Adrenal gland (tissue), 12 donors: Measurements from ENCODE around the gene AP2S1. TPM values are rescaled to one million over a fixed set of nuclear protein-coding genes. Genes with fewer than 3 reads are reported as not detected.
"Not testable (repeated sequence)": the region's sequence is repeated elsewhere in the genome, so short reads cannot be mapped to it uniquely, and the experiment has no call there.

ENCODE experiments used
- DNase-seq, 7 donors: peaks; one replicate each; pipeline ENCODE4 v3.0.0-alpha.2; 2019 to 2020
- H3K27ac ChIP-seq, 5 donors: fragments of 200-600 bp; sonication (generic) in 4 of 5; 1 replicate in 3 of 5; 2 replicates in 2 of 5; pipeline versions ENCODE4 v1.5.1 to v1.8.0; 2016 to 2020; ENCODE audit warnings: mild to moderate bottlenecking in 1 of 5
- H3K27me3 ChIP-seq: fragments of 200-600 bp; 2 replicates; pipeline ENCODE4 v1.8.0; 2021
- H3K36me3 ChIP-seq, 2 donors: fragments of 200-600 bp; replicated peaks in 1 of 2; 1 replicate in 1 of 2; 2 replicates in 1 of 2; pipeline versions ENCODE4 v1.5.1 to v1.8.0; 2018 to 2022
- H3K4me1 ChIP-seq, 2 donors: fragments of 200-600 bp; replicated peaks in 1 of 2; 1 replicate in 1 of 2; 2 replicates in 1 of 2; pipeline versions ENCODE4 v1.5.1 to v1.8.0; 2018 to 2021
- H3K4me3 ChIP-seq, 4 donors: fragments of 200-600 bp; sonication (generic) in 3 of 4; one replicate each; pipeline ENCODE4 v1.5.1; 2016 to 2018
- H3K9me3 ChIP-seq, 3 donors: fragments of 200-600 bp; sonication (generic) in 1 of 3; replicated peaks in 1 of 3; 1 replicate in 2 of 3; 2 replicates in 1 of 3; pipeline versions ENCODE4 v1.5.1 to v1.8.0; 2016 to 2021
- CTCF ChIP-seq, 6 experiments: fragments of 450-650 bp in 4 of 6; fragments of 200-600 bp in 2 of 6; sonication (generic) in 1 of 6; IDR thresholded peaks; 1 replicate in 5 of 6; 2 replicates in 1 of 6; pipeline versions ENCODE4 v1.5.1 to v1.8.0; 2016 to 2021; ENCODE audit warnings: antibody characterized with exemption in 6 of 6, mild to moderate bottlenecking in 2 of 6, moderate library complexity in 1 of 6
- POLR2A ChIP-seq, 2 donors: fragments of 450-650 bp; IDR thresholded peaks; one replicate each; pipeline ENCODE4 v1.6.1; 2017; ENCODE audit warnings: antibody characterized with exemption in 2 of 2, mild to moderate bottlenecking in 2 of 2, moderate library complexity in 1 of 2
- WGBS, 4 donors: extraction: QIAGEN DNeasy Blood & Tissue Kit in 2 of 4; methylation state at CpG; one replicate each; pipeline versions ENCODE4 v1.1.5 to v1.1.7; 2013 to 2017; 5-methylcytosine and 5-hydroxymethylcytosine counted together
- intact Hi-C, 2 donors: fragments of 100-400 bp; cut with DNase I; formaldehyde crosslinking; loops; one replicate each; pipeline versions ENCODE4 v1.14.1 to v1.15.0; 2022 to 2023
- polyA plus RNA-seq, 3 donors: library from polyadenylated mRNA; stranded (reverse); fragments of 200-250 nt in 2 of 3; fragments of 350-450 nt in 1 of 3; fragmentation: Illumina TruSeq in 1 of 3; extraction: RNeasy Lipid Tissue Mini Kit (QIAGEN cat#74804) in 1 of 3; gene quantifications; one replicate each; pipeline ENCODE4 v1.2.3, GENCODE V29; 2013 to 2014
- total RNA-seq, 9 donors: library from RNA; depleted of rRNA in 4 of 9; stranded (reverse); fragments of >200 nt in 4 of 9; fragments of 120-200 nt in 1 of 9; fragmentation: NEBNext Ultra II Directional in 1 of 9; extraction: Animal tissue kit (Norgen Biotek cat#: 25700) in 1 of 9; gene quantifications; one replicate each; pipeline versions ENCODE4 v1.1.0 to v1.2.4, GENCODE V29; 2013 to 2023
- donor health status: healthy with polysubstance abuse.
- donor health status: Bipolar disorder and iron deficiency.
- donor health status: DM: yes; HTN: yes; CAD: no.
- donor health status: DM: no; HTN: no; CAD: no.
- donor health status: DM: no; HTN: no; CAD: no.
- donor health status: DM: yes; HTN: yes; CAD: no.

The AP2S1 gene
- total and polyA plus RNA-seq, 12 donors, result 91.1 to 216 (median 166) TPM

GRCh38 chr19:46890423-46891170 is 40.0 kb upstream of the AP2S1 start:
- no peaks in the 10 kb centered on the region for H3K9me3 ChIP-seq
- DNase-seq, result no peak
- no peak overlapping the region for H3K27ac ChIP-seq
- no peaks in the 10 kb centered on the region for H3K36me3 ChIP-seq
- H3K4me1 ChIP-seq, result peaks cover 0 to 23% of the 10 kb centered on the region in 2 donors
- 53 to 79% (median 66%) methylated on average over 3 of the region's 3 CpGs for WGBS, 4 donors
- H3K4me3 ChIP-seq, result no peak overlapping the region
- TF ChIP-seq CTCF (IDR thresholded peaks at IDR 0.05) (no peak), POLR2A (IDR thresholded peaks at IDR 0.05) (no peak)
- H3K27me3 ChIP-seq, result no peaks in the 10 kb centered on the region
- intact Hi-C loops, result no loop called here

DNA sequence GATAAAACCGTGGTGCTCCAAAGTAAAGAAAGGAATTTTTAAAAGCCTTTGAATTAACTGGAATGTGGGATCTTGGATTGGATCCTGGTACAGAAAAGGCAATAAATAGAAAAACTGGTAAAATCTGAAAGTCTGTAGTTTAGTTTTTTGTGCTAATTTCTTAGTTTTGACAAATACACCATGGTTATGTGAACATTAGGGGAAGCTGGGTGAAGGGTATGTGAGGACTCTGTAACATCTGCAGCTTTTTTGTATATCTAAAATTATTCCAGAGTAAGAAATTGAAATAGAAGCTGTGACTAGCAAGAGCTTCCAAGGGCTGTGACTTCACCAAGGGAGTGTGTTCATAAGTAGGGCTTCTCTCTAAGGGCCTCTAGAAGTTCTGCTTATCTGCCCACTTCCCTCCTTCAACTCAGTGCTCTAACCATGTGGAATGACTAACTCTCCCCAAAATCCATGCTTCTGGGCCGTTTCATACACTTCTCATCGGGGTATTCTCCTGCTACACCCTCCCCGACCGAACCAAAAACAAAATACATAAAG is 36.7 kb upstream of the AP2S1 start:
- H3K27me3 ChIP-seq, result no peaks in the 10 kb centered on the region
- TF ChIP-seq POLR2A (IDR thresholded peaks at IDR 0.05) (no peak), CTCF (IDR thresholded peaks at IDR 0.05) (no peak)
- no peak overlapping the region for H3K4me3 ChIP-seq
- 95 to 97% (median 97%) methylated on average over 5 of the region's 5 CpGs for WGBS, 4 donors
- H3K9me3 ChIP-seq, result no peaks in the 10 kb centered on the region
- peaks cover 0 to 18% of the 10 kb centered on the region in 2 donors for H3K4me1 ChIP-seq
- intact Hi-C loops, result no loop called here
- no peak for DNase-seq
- H3K27ac ChIP-seq, result no peak overlapping the region
- H3K36me3 ChIP-seq, result no peaks in the 10 kb centered on the region

- no peak for DNase-seq
- no peak overlapping the region for H3K4me3 ChIP-seq
- no peak for TF ChIP-seq POLR2A (IDR thresholded peaks at IDR 0.05)
- no peak for TF ChIP-seq CTCF (IDR thresholded peaks at IDR 0.05)
- WGBS, 4 donors, result 61 to 72% (median 68%) methylated on average over 5 of the region's 5 CpGs
- no peaks in the 10 kb centered on the region for H3K27me3 ChIP-seq
- peaks cover 0 to 18% of the 10 kb centered on the region in 2 donors for H3K4me1 ChIP-seq
- no peaks in the 10 kb centered on the region for H3K36me3 ChIP-seq
- intact Hi-C loops, result no loop called here
- H3K9me3 ChIP-seq, result no peaks in the 10 kb centered on the region
- no peak overlapping the region for H3K27ac ChIP-seq
Measured at GRCh38 chr19:46886546-46887239, 36.0 kb upstream of the AP2S1 start.

DNA sequence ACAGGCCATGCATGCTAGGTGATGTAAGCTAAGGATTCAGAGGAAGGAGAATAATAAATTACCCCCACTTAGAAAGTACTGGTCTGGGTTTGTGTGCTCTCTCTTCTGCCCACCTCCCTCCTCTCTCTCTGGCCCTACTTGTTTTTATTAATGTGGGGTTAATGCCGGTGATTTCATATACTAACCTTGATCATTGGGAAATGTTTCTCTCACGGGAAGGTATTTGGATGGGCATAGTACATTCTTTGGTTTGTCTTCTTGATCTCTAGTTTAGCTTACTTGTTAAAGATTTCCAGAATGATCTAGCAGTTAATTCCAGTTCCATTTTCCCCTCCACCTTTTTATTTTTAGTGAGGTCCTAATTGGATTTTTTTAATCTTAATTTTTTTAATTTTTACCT is 34.8 kb upstream of the AP2S1 start:
- H3K4me1 ChIP-seq, result peaks cover 0 to 18% of the 10 kb centered on the region in 2 donors
- H3K4me3 ChIP-seq, result no peak overlapping the region
- WGBS, 4 donors, result 33 to 60% (median 51%) methylated on average over 2 of the region's 2 CpGs
- intact Hi-C loops, result no loop called here
- no peaks in the 10 kb centered on the region for H3K36me3 ChIP-seq
- H3K9me3 ChIP-seq, result no peaks in the 10 kb centered on the region
- no peak overlapping the region for H3K27ac ChIP-seq
- no peak for TF ChIP-seq POLR2A (IDR thresholded peaks at IDR 0.05)
- no peak for TF ChIP-seq CTCF (IDR thresholded peaks at IDR 0.05)
- H3K27me3 ChIP-seq, result no peaks in the 10 kb centered on the region
- DNase-seq, result no peak

DNA sequence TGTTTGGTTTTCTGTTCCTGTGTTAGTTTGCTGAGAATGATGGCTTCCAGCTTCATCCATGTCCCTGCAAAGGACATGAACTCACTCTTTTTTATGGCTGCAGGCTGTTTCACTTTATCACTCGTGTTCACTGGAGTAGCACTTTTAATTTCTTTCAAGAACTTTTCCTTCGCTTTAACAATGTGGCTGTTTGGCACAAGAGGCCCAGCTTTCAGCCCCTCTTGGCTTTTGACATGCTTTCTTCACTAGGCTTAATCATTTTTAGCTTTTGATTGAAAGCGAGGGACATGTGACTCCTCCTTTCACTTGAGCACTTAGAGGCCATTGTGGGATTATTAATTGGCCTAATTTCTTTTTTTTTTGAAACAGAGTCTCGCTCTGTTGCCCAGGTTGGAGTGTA is 32.1 kb upstream of the AP2S1 start:
- peaks cover 0 to 18% of the 10 kb centered on the region in 2 donors for H3K4me1 ChIP-seq
- H3K27ac ChIP-seq, H3K4me3 ChIP-seq, H3K36me3 ChIP-seq, intact Hi-C loops, H3K27me3 ChIP-seq, H3K9me3 ChIP-seq, DNase-seq: not testable (repeated sequence)
- WGBS, 4 donors, result 78 to 85% (median 83%) methylated on average over 4 of the region's 4 CpGs
